GM23248 (cell line): ENCODE measurements around the gene HOXA11. TPM values are rescaled to one million over a fixed set of nuclear protein-coding genes. Genes with fewer than 3 reads are reported as not detected.

ENCODE experiments used
- DNase-seq: peaks from one replicate; pipeline ENCODE4 v3.0.0-alpha.2; 2015
- H2AFZ ChIP-seq: fragments of 200-600 bp; sonication (generic); 2 replicates; pipeline ENCODE4 v1.6.1; 2016; ENCODE audit warnings: antibody characterized with exemption
- H3F3A ChIP-seq: fragments of 200-600 bp; sonication (generic); 2 replicates; pipeline ENCODE4 v1.6.1; 2016; ENCODE audit warnings: mild to moderate bottlenecking, antibody characterized with exemption, mixed run types; ENCODE audit not compliant: insufficient read depth
- H3K27ac ChIP-seq: fragments of 200-600 bp; sonication (generic); 2 replicates; pipeline ENCODE4 v1.5.1; 2016; ENCODE audit warnings: mild to moderate bottlenecking
- H3K27me3 ChIP-seq: fragments of 200-600 bp; sonication (generic); replicated peaks from 2 replicates; pipeline ENCODE4 v1.6.1; 2016; ENCODE audit warnings: mild to moderate bottlenecking; ENCODE audit not compliant: insufficient read depth
- H3K36me3 ChIP-seq: fragments of 200-600 bp; sonication (generic); 2 replicates; pipeline ENCODE4 v1.6.1; 2016; ENCODE audit warnings: low read depth, mild to moderate bottlenecking
- H3K4me1 ChIP-seq: fragments of 200-600 bp; sonication (generic); 2 replicates; pipeline ENCODE4 v1.6.1; 2016; ENCODE audit warnings: mild to moderate bottlenecking; ENCODE audit not compliant: insufficient read depth
- H3K4me2 ChIP-seq: fragments of 200-600 bp; sonication (generic); one replicate; pipeline ENCODE4 v1.6.1; 2016; ENCODE audit warnings: mild to moderate bottlenecking; ENCODE audit not compliant: unreplicated experiment
- H3K4me3 ChIP-seq: fragments of 200-600 bp; sonication (generic); 2 replicates; pipeline ENCODE4 v1.5.1; 2016; ENCODE audit warnings: mild to moderate bottlenecking
- H3K79me2 ChIP-seq: fragments of 200-600 bp; sonication (generic); 2 replicates; pipeline ENCODE4 v1.6.1; 2016; ENCODE audit warnings: mild to moderate bottlenecking; ENCODE audit not compliant: insufficient read depth
- H3K9ac ChIP-seq: fragments of 200-600 bp; sonication (generic); 2 replicates; pipeline ENCODE4 v1.6.1; 2016; ENCODE audit warnings: mild to moderate bottlenecking
- H3K9me2 ChIP-seq: fragments of 200-600 bp; sonication (generic); 2 replicates; pipeline ENCODE4 v1.6.1; 2016; ENCODE audit warnings: mixed run types, mild to moderate bottlenecking, moderate library complexity; ENCODE audit not compliant: insufficient read depth
- H3K9me3 ChIP-seq: fragments of 200-600 bp; sonication (generic); one replicate; pipeline ENCODE4 v1.6.1; 2017; ENCODE audit warnings: low read depth
- H4K20me1 ChIP-seq: fragments of 200-600 bp; sonication (generic); 2 replicates; pipeline ENCODE4 v1.6.0; 2016; ENCODE audit not compliant: insufficient read depth
- EZH2 ChIP-seq: fragments of 200-600 bp; sonication (generic); IDR thresholded peaks from 2 replicates; pipeline ENCODE4 v1.6.1; 2018; ENCODE audit warnings: antibody characterized with exemption, mild to moderate bottlenecking; ENCODE audit not compliant: insufficient read depth, poor library complexity, severe bottlenecking
- EZH2phosphoT487 ChIP-seq: fragments of 200-600 bp; sonication (generic); IDR thresholded peaks from 2 replicates; pipeline ENCODE4 v1.6.1; 2018; ENCODE audit warnings: antibody characterized with exemption, moderate library complexity, mild to moderate bottlenecking, low read depth; ENCODE audit not compliant: insufficient read depth
- WGBS, 2 experiments: methylation state at CpG; one replicate each; pipeline ENCODE4 v1.1.6; 2015 to 2017; ENCODE audit warnings: low lambda C conversion rate in 2 of 2, low coverage in 1 of 2; ENCODE audit errors: missing lambda C conversion rate in 2 of 2; 5-methylcytosine and 5-hydroxymethylcytosine counted together
- in situ Hi-C: fragments of 300-500 bp; cut with MboI; formaldehyde crosslinking; loops from 2 replicates; pipeline ENCODE4 v1.15.0; 2020
- microRNA counts: library from miRNA; unstranded; fragments of <30 nt; microRNA quantifications from one replicate; lab custom pipeline; 2016
- microRNA-seq: library from miRNA; unstranded; fragments of <30 nt; microRNA quantifications from one replicate; pipeline ENCODE4, GENCODE V29; 2016; ENCODE audit warnings: borderline number of aligned reads
- polyA plus RNA-seq: library from polyadenylated mRNA; unstranded; fragments of >200 nt; fragmentation: Nextera tagmentation; extraction: Ambion mirVana; gene quantifications from 2 replicates; pipeline ENCODE4 v1.2.1, GENCODE V29; 2016
- small RNA-seq: library from RNA; depleted of rRNA; stranded (forward); fragments of <200 nt; gene quantifications from one replicate; pipeline ENCODE3, GENCODE V24; 2014; ENCODE audit warnings: low read depth, low replicate concordance
- total RNA-seq: library from RNA; depleted of rRNA; stranded (reverse); fragments of >200 nt; shearing (Covaris generic); gene quantifications from 2 replicates; pipeline ENCODE4 v1.2.3, GENCODE V29; 2014; rRNA removed

Gene HOXA11
- total and polyA plus RNA-seq, 2 experiments from 2014 or later: 8.0 to 8.3 TPM

DNA sequence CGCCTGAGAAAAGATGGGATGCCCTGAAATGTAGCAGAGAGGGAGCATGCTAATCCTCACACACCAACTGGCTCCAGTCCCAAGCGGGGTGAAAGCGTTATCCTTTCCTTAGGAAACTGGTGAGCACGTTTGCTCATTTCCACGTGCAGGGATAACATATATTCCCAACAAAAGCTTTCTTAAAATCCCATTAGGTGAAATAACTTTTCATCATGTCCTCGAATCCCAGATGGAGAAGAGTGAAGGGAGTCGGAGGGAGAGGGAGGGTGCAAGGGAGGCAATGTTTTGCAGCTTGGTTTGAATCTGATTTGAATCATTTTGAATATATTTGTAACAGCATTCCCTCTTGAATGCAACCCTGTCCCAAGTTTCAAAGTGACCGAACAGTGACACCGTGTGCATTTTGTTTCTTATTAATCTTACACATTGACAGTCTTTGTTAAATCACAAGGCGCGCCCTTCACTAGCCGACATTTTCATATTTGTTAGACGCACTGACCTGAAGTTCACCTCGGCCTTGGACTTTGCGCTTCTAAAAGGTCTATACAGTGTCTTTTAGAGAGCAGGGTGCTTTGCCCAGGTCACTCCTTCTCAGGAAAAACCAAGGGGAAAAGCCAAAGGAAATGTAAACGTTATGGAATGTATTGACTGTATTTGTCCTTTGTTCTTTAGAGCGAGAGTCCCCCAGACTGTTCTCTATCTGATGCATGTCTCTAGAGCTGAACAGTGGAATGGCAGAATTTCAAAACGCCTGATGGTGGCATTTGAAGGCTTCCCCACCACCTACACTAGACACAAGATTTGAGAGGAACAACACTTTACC lies 51.4 kb downstream of the HOXA11 start:
- in situ Hi-C loops: no loop called here
- Histone ChIP-seq H3K4me3 (0 out of 2 replicates have a peak overlapping the region, but pooled peaks have one; percentile 10), H3K27ac (peak overlapping the region; percentile 82), H3F3A (peaks cover 39% of the 10 kb centered on the region), H3K36me3 (peaks cover 7% of the 10 kb centered on the region), H3K4me1 (peaks cover 23% of the 10 kb centered on the region), H3K27me3 (no peaks in the 10 kb centered on the region), H3K9me3 (no peaks in the 10 kb centered on the region), H3K79me2 (peaks cover 73% of the 10 kb centered on the region), H2AFZ (no peak overlapping the region), H3K9me2 (no peaks in the 10 kb centered on the region), H4K20me1 (no peaks in the 10 kb centered on the region), H3K9ac (peak overlapping the region; percentile 49), H3K4me2 (peak overlapping the region; percentile 48)
- DNase-seq: no peak
- TF ChIP-seq EZH2: no peak
- no peak for TF ChIP-seq EZH2phosphoT487
- 86 to 87% methylated on average over 18 of the region's 18 CpGs for WGBS, 2 experiments

DNA sequence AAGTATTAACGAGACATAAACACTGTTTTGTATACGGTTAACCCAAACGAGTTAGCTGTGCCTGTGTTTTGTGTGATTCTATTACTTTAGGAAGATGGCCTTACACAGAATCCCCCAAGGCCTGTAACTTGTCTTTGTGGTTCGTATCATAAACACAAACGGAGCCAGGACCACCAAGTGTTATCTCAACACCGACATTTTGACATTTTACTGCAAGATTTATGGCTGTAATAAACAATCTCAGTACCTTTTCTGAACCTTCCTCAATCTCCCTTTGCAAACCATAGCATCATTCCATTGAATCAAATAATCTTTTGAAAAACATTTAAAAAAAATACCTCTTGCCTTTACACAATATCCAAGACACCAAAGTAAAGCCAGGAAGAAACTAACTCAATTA lies 52.1 kb downstream of the HOXA11 start:
- Histone ChIP-seq H3K9me3 (no peaks in the 10 kb centered on the region), H3K27me3 (no peaks in the 10 kb centered on the region), H3K9ac (no peak overlapping the region), H2AFZ (no peak overlapping the region), H3F3A (peaks cover 39% of the 10 kb centered on the region), H3K4me2 (no peak overlapping the region), H3K9me2 (no peaks in the 10 kb centered on the region), H3K4me3 (no peak overlapping the region), H3K27ac (no peak overlapping the region), H3K79me2 (peaks cover 70% of the 10 kb centered on the region), H3K4me1 (peaks cover 23% of the 10 kb centered on the region), H4K20me1 (no peaks in the 10 kb centered on the region), H3K36me3 (peaks cover 7% of the 10 kb centered on the region; the same call in 1 of the 2 replicates)
- DNase-seq: no peak
- in situ Hi-C loops: no loop called here
- WGBS, 2 experiments: 81 to 83% methylated on average over 6 of the region's 6 CpGs
- TF ChIP-seq EZH2: no peak
- TF ChIP-seq EZH2phosphoT487: no peak

GRCh38 chr7:27132214-27132613 lies 52.8 kb downstream of the HOXA11 start:
- H3K27me3 ChIP-seq: no peaks in the 10 kb centered on the region
- no peak for DNase-seq
- no peak overlapping the region for H3K27ac ChIP-seq
- H3K9ac ChIP-seq: no peak overlapping the region
- H3K36me3 ChIP-seq: 0 out of 2 replicates have a peak, but pooled peaks cover under 1% of the 10 kb centered on the region
- no peaks in the 10 kb centered on the region for H3K9me2 ChIP-seq
- peaks cover 39% of the 10 kb centered on the region for H3F3A ChIP-seq
- 95 to 98% methylated on average over 2 of the region's 2 CpGs for WGBS, 2 experiments
- H2AFZ ChIP-seq: no peak overlapping the region
- no peak for TF ChIP-seq EZH2
- TF ChIP-seq EZH2phosphoT487: no peak
- H3K4me2 ChIP-seq: no peak overlapping the region
- H3K4me3 ChIP-seq: no peak overlapping the region
- H3K79me2 ChIP-seq: peaks cover 69% of the 10 kb centered on the region
- H3K9me3 ChIP-seq: no peaks in the 10 kb centered on the region
- no peaks in the 10 kb centered on the region for H4K20me1 ChIP-seq
- H3K4me1 ChIP-seq: peaks cover 23% of the 10 kb centered on the region
- in situ Hi-C loops: no loop called here

GRCh38 chr7:27131390-27131819 lies 53.6 kb downstream of the HOXA11 start:
- no peaks in the 10 kb centered on the region for H3K9me2 ChIP-seq
- H3K27ac ChIP-seq: peak overlapping the region; percentile 70
- H4K20me1 ChIP-seq: no peaks in the 10 kb centered on the region
- H3F3A ChIP-seq: peaks cover 39% of the 10 kb centered on the region
- peak overlapping the region; percentile 80 for H3K4me2 ChIP-seq
- H3K4me3 ChIP-seq: peak overlapping the region; percentile 78
- H3K4me1 ChIP-seq: peaks cover 23% of the 10 kb centered on the region
- WGBS, 2 experiments: 16 to 18% methylated on average over 12 of the region's 12 CpGs
- H2AFZ ChIP-seq: peak overlapping the region; percentile 78
- H3K36me3 ChIP-seq: no peaks in the 10 kb centered on the region
- H3K79me2 ChIP-seq: peaks cover 61% of the 10 kb centered on the region
- no peaks in the 10 kb centered on the region for H3K9me3 ChIP-seq
- DNase-seq: peak; percentile 58
- in situ Hi-C loops: no loop called here
- H3K27me3 ChIP-seq: no peaks in the 10 kb centered on the region
- no peak for TF ChIP-seq EZH2
- no peak for TF ChIP-seq EZH2phosphoT487
- peak overlapping the region; percentile 89 for H3K9ac ChIP-seq

MicroRNA genes within 50 kb of the gene (microRNA counts, 767-probe panel; counts per million panel counts)
- microRNA hsa-miR-196b-5p (lab: Ali Mortazavi, UCI): 6,536 counts per million, percentile 93 among the panel's probes with 10 or more counts

Small RNA genes within 50 kb of the gene (microRNA-seq; reads per million reads assigned to microRNA genes)
- 5,643 reads per million, percentile 91 among the genes with 10 or more reads in this experiment for gene MIR196B

Small RNA genes within 50 kb of the gene (small RNA-seq; reads per million reads assigned to genes)
- gene AC004080.5 (not detected), gene RF02140 (not detected), gene RF02141 (not detected)

Other genes with a start within 250 kb of the HOXA11 start
- gene HOXA1, start 89.2 kb downstream of the HOXA11 start, total RNA-seq: 0.89 and 0.97 TPM in 2 replicates
- gene HOXA1, start 89.2 kb downstream of the HOXA11 start, polyA plus RNA-seq: 1.6 and 1.8 TPM in 2 replicates
- not detected in 2 replicates for gene HOXA2, start 82.5 kb downstream of the HOXA11 start, total RNA-seq
- 0.09 TPM in 1 of 2 replicates, not detected in the other for gene HOXA2, start 82.5 kb downstream of the HOXA11 start, polyA plus RNA-seq
- 0.13 and 1.8 TPM in 2 replicates for gene HOXA4, start 54.5 kb downstream of the HOXA11 start, total RNA-seq
- 3.1 and 3.3 TPM in 2 replicates for gene HOXA4, start 54.5 kb downstream of the HOXA11 start, polyA plus RNA-seq
- gene HOXA5, start 41.6 kb downstream of the HOXA11 start, total RNA-seq: 0.25 and 4.0 TPM in 2 replicates
- 1.3 and 1.9 TPM in 2 replicates for gene HOXA5, start 41.6 kb downstream of the HOXA11 start, polyA plus RNA-seq
- gene HOXA6, start 37.5 kb downstream of the HOXA11 start, total RNA-seq: 0.51 and 3.2 TPM in 2 replicates
- 3.5 and 3.7 TPM in 2 replicates for gene HOXA6, start 37.5 kb downstream of the HOXA11 start, polyA plus RNA-seq
- 0.63 and 2.1 TPM in 2 replicates for gene HOXA3, start 32.6 kb downstream of the HOXA11 start, total RNA-seq
- gene HOXA3, start 32.6 kb downstream of the HOXA11 start, polyA plus RNA-seq: 1.2 and 1.9 TPM in 2 replicates
- 3.4 and 6.6 TPM in 2 replicates for gene HOXA7, start 28.6 kb downstream of the HOXA11 start, total RNA-seq
- gene HOXA7, start 28.6 kb downstream of the HOXA11 start, polyA plus RNA-seq: 14.3 and 15.8 TPM in 2 replicates
- gene HOXA9, start 19.7 kb downstream of the HOXA11 start, total RNA-seq: 32.1 and 43.7 TPM in 2 replicates
- 26.9 and 28.3 TPM in 2 replicates for gene HOXA9, start 19.7 kb downstream of the HOXA11 start, polyA plus RNA-seq
- 27.4 and 29.3 TPM in 2 replicates for gene HOXA10, start 10.9 kb downstream of the HOXA11 start, total RNA-seq
- 27.1 and 28.0 TPM in 2 replicates for gene HOXA10, start 10.9 kb downstream of the HOXA11 start, polyA plus RNA-seq
- gene HOXA13, start 14.9 kb upstream of the HOXA11 start, total RNA-seq: 0.13 and 0.43 TPM in 2 replicates
- gene HOXA13, start 14.9 kb upstream of the HOXA11 start, polyA plus RNA-seq: 0.13 and 0.15 TPM in 2 replicates
- gene EVX1, start 57.6 kb upstream of the HOXA11 start, total RNA-seq: not detected in 2 replicates
- gene EVX1, start 57.6 kb upstream of the HOXA11 start, polyA plus RNA-seq: not detected in 2 replicates